HepG2 (cell line): ENCODE results near the gene KLHDC8B. TPM values are rescaled to one million over a fixed set of nuclear protein-coding genes. Genes with fewer than 3 reads are reported as not detected.
"Not testable (repeated sequence)": the region's sequence is repeated elsewhere in the genome, so short reads cannot be mapped to it uniquely, and the experiment has no call there.

Experiments
- BCL3 ChIP-seq: sonication (generic); formaldehyde crosslinking; IDR thresholded peaks from 2 replicates; pipeline ENCODE4 v1.5.1; 2020; ENCODE audit warnings: mild to moderate bottlenecking, missing genetic modification reagents, moderate library complexity
- FOXP1 ChIP-seq, 2 experiments: fragments of 450-650 bp in 1 of 2; IDR thresholded peaks; 2 replicates each; pipeline ENCODE4 v1.6.1; 2017 to 2018; ENCODE audit warnings: antibody characterized with exemption in 1 of 2
- KDM2A ChIP-seq: sonication (generic); formaldehyde crosslinking; IDR thresholded peaks from 2 replicates; pipeline ENCODE4 v1.4.0; 2020; ENCODE audit warnings: low read depth, missing genetic modification reagents, borderline replicate concordance
- NFE2 ChIP-seq: sonication (generic); formaldehyde crosslinking; IDR thresholded peaks from 2 replicates; pipeline ENCODE4 v1.4.0; 2020; ENCODE audit warnings: missing genetic modification reagents
- NFIC ChIP-seq: IDR thresholded peaks from 2 replicates; pipeline ENCODE4 v1.6.1; 2012; ENCODE audit warnings: mild to moderate bottlenecking, low read length, inconsistent platforms
- POGK ChIP-seq: sonication (generic); formaldehyde crosslinking; conservative IDR thresholded peaks from 2 replicates; pipeline ENCODE4 v1.8.0; 2022; ENCODE audit warnings: mild to moderate bottlenecking, moderate library complexity, missing genetic modification reagents
- SOX13 ChIP-seq, 3 experiments: fragments of 450-650 bp in 1 of 3; sonication (generic) in 1 of 3; formaldehyde crosslinking in 1 of 3; IDR thresholded peaks in 2 of 3; conservative IDR thresholded peaks in 1 of 3; 2 replicates each; pipeline versions ENCODE4 v1.5.0 to v1.6.1; 2016 to 2020; ENCODE audit warnings: antibody characterized with exemption in 1 of 3, mild to moderate bottlenecking in 1 of 3, missing compliant biosample characterization in 1 of 3, missing genetic modification reagents in 1 of 3, moderate library complexity in 1 of 3
- TARDBP ChIP-seq: sonication (generic); formaldehyde crosslinking; IDR thresholded peaks from 2 replicates; pipeline ENCODE4 v1.8.0; 2022; ENCODE audit warnings: mild to moderate bottlenecking, missing genetic modification reagents
- ZNF318 ChIP-seq: sonication (generic); formaldehyde crosslinking; IDR thresholded peaks from 2 replicates; pipeline ENCODE4 v1.4.0; 2020; ENCODE audit warnings: mild to moderate bottlenecking, missing genetic modification reagents
- polyA plus RNA-seq, 8 experiments: library from polyadenylated mRNA; depleted of rRNA in 3 of 8; stranded (reverse) in 7 of 8; unstranded in 1 of 8; fragments of >200 nt; fragmentation: Illumina TruSeq in 4 of 8; extraction: Trizol in 4 of 8; gene quantifications; 2 replicates each; pipeline versions ENCODE4 v1.2.1 to v1.2.3, GENCODE V29; 2011 to 2016; ENCODE audit warnings: low read depth in 4 of 8, missing spikeins in 1 of 8, mixed read lengths in 1 of 8; ENCODE audit not compliant: insufficient read depth in 1 of 8
- total RNA-seq, 5 experiments: library from RNA; depleted of rRNA; stranded (reverse); fragments of >200 nt; fragmentation: Illumina TruSeq; extraction: Trizol; gene quantifications; 2 replicates each; pipeline ENCODE4 v1.2.3, GENCODE V29; 2016; ENCODE audit warnings: low read depth in 1 of 5
- TF ChIP-seq, protein P1 (sequence below): sonication (generic); formaldehyde crosslinking; IDR thresholded peaks from 2 replicates; pipeline ENCODE4 v1.8.0; 2022; ENCODE audit warnings: missing genetic modification reagents, mild to moderate bottlenecking, moderate library complexity, borderline replicate concordance
- TF ChIP-seq, protein P2 (sequence below): IDR thresholded peaks from 2 replicates; pipeline ENCODE4 v1.6.1; 2016; ENCODE audit warnings: missing genetic modification reagents, missing compliant biosample characterization
- TF ChIP-seq, protein P3 (sequence below): IDR thresholded peaks from 2 replicates; pipeline ENCODE4 v1.6.1; 2018; ENCODE audit warnings: missing genetic modification reagents, mild to moderate bottlenecking, missing compliant biosample characterization

The KLHDC8B gene
- total and polyA plus RNA-seq, 2 of the 13 experiments (the other 11 are each of a cell fraction or from before 2014, with no cell fraction given): 17.2 to 17.8 TPM

DNA sequence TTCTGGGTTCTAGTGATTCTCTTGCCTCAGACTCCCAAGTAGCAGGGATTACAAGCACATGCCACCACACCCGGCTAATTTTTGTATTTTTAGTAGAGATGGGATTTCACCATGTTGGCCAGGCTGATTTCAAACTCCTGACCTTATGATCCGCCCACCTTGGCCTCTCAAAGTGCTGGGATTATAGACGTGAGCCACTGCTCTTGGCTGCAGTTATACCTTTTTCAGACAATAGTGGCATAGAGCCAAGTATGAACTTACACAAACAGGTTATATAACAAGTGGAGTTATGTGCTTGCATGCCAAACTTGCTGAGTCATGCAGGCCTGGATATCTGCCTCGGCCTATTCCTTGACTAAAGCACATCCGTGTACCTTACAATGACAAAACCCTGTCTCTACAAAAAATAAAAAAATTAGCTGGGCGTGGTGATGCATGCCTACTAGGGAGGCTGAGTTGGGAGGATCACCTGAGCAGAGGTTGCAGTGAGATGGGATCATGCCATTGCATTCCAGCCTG is 47.1 kb downstream of the KLHDC8B start (continued):
- TF ChIP-seq, protein P1, sequence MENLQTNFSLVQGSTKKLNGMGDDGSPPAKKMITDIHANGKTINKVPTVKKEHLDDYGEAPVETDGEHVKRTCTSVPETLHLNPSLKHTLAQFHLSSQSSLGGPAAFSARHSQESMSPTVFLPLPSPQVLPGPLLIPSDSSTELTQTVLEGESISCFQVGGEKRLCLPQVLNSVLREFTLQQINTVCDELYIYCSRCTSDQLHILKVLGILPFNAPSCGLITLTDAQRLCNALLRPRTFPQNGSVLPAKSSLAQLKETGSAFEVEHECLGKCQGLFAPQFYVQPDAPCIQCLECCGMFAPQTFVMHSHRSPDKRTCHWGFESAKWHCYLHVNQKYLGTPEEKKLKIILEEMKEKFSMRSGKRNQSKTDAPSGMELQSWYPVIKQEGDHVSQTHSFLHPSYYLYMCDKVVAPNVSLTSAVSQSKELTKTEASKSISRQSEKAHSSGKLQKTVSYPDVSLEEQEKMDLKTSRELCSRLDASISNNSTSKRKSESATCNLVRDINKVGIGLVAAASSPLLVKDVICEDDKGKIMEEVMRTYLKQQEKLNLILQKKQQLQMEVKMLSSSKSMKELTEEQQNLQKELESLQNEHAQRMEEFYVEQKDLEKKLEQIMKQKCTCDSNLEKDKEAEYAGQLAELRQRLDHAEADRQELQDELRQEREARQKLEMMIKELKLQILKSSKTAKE: peak; percentile 58; the same call in 1 of the 2 replicates
- TF ChIP-seq, protein P2, sequence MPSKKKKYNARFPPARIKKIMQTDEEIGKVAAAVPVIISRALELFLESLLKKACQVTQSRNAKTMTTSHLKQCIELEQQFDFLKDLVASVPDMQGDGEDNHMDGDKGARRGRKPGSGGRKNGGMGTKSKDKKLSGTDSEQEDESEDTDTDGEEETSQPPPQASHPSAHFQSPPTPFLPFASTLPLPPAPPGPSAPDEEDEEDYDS: peak; percentile 58
- peak; percentile 99 for TF ChIP-seq SOX13 (IDR thresholded peaks at IDR 0.05)
- peak in 1 of 2 experiments; percentile 100; a peak in 2 of 4 replicates for TF ChIP-seq SOX13 (CRISPR knock-in tag; conservative IDR thresholded peaks at IDR 0.05 in 1 of 2, IDR thresholded peaks at IDR 0.05 in 1 of 2)
- TF ChIP-seq NFE2 (CRISPR knock-in tag): peak; percentile 89
- TF ChIP-seq KDM2A (CRISPR knock-in tag): 0 out of 2 replicates have a peak, but pooled peaks have one; percentile 6
- TF ChIP-seq, protein P3, sequence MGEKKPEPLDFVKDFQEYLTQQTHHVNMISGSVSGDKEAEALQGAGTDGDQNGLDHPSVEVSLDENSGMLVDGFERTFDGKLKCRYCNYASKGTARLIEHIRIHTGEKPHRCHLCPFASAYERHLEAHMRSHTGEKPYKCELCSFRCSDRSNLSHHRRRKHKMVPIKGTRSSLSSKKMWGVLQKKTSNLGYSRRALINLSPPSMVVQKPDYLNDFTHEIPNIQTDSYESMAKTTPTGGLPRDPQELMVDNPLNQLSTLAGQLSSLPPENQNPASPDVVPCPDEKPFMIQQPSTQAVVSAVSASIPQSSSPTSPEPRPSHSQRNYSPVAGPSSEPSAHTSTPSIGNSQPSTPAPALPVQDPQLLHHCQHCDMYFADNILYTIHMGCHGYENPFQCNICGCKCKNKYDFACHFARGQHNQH (CRISPR knock-in tag): peak; percentile 74
- TF ChIP-seq BCL3 (CRISPR knock-in tag): 0 out of 2 replicates have a peak, but pooled peaks have one; percentile 23
- peak; percentile 53; the same call in 1 of the 2 replicates for TF ChIP-seq POGK (CRISPR knock-in tag)
- 0 out of 2 replicates have a peak, but pooled peaks have one; percentile 1 for TF ChIP-seq ZNF318 (CRISPR knock-in tag)
- peak; percentile 93 for TF ChIP-seq NFIC
- not testable (repeated sequence) for TF ChIP-seq FOXP1 (IDR thresholded peaks at IDR 0.05)
- peak; percentile 61 for TF ChIP-seq FOXP1 (CRISPR knock-in tag; IDR thresholded peaks at IDR 0.05)
- TF ChIP-seq TARDBP (CRISPR knock-in tag): peak; percentile 89
